ENCODE measurements around the gene PDP2. TPM values are rescaled to one million over a fixed set of nuclear protein-coding genes. Genes with fewer than 3 reads are reported as not detected.

Gene PDP2
- total RNA-seq, 2 experiments from 2014 or later = 13.8 to 29.2 TPM

DNA sequence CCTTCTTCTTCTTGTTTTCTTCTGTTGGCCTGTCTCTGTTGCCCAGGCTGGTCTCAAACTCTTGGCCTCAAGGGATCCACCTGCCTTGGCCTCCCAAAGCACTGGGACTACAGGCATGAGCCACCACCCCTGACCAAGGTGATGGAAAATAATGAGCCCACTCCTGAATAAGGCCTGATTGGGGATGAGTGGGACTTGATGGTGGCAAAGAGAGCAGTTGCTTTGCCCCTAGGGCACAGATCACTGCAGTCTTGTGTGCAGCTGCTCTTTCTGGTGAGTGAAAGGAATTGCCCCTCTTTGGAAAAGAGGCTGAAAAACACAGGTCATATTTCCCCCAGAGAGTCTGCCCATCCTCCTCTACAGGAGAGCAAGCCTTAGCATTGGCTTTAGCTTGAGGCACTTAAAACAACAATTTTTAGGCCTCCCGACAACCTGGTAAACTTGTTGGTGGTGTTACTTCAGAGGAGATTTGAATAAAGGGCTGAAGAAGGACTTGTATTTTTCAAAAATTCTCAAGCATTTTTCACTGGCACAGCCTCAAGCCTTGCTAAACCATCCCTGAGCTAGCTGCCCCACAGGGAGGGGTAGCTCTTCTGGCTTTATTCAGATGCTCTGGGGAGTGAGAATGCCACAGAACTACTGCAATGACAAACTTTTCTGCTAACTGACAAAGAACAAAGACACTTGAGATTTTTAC lies 6.1 kb upstream of the PDP2 start:
- POLR2A ChIA-PET = interaction anchor here (0.5 to 1.1 kb wide), 3 partner anchors 53 to 180 kb away, joined by 3 to 4 read pairs (median 3); no protein-coding TSS in a partner anchor
- TF ChIP-seq CTCF (conservative IDR thresholded peaks at IDR 0.05; ENCODE audit: low read length) = no peak
- no peak for TF ChIP-seq EZH2phosphoT487 (IDR thresholded peaks at IDR 0.05; ENCODE audit: borderline replicate concordance, low read depth, low read length)
- Histone ChIP-seq H3K27ac (ENCODE audit: low read depth, low read length, poor library complexity, severe bottlenecking) (peak overlapping the region; percentile 58), H4K20me1 (ENCODE audit: insufficient read depth, low read length) (no peaks in the 10 kb centered on the region), H3K4me3 (ENCODE audit: low read depth, low read length, poor library complexity, severe bottlenecking) (no peak overlapping the region), H3K79me2 (ENCODE audit: insufficient read depth, low read depth, low read length) (no peaks in the 10 kb centered on the region), H3K4me2 (ENCODE audit: low read length) (no peak overlapping the region), H3K9me2 (ENCODE audit: insufficient read depth, low read length) (no peaks in the 10 kb centered on the region), H3K9me3 (ENCODE audit: low read length) (peaks cover 6% of the 10 kb centered on the region; the same call in 1 of the 2 replicates), H3K36me3 (ENCODE audit: insufficient read depth, low read length) (no peaks in the 10 kb centered on the region), H3K4me1 (ENCODE audit: insufficient read depth, low read length, poor library complexity, severe bottlenecking) (peaks cover 44% of the 10 kb centered on the region), H2AFZ (ENCODE audit: low read length) (peak overlapping the region; percentile 59; the same call in 1 of the 2 replicates)
- DNase-seq (ENCODE audit: low spot score) = peak; percentile 15
- no TSS peak for BruUV-seq (replicated peaks)
- CTCF ChIA-PET (ENCODE audit: unreplicated experiment) = interaction anchor here (0.6 kb wide), 3 partner anchors 122 to 212 kb away, joined by 3 to 5 read pairs (median 4); no protein-coding TSS in a partner anchor
- intact Hi-C loops (cut with micrococcal nuclease; ENCODE audit: unreplicated experiment) = no loop called here

- ChIA-PET POLR2A (interaction anchor here (0.6 kb wide), 1 partner anchor 28 kb away, joined by 6 read pairs; no protein-coding TSS in a partner anchor), CTCF (ENCODE audit: unreplicated experiment) (no interaction called here)
- H4K20me1 ChIP-seq (ENCODE audit: insufficient read depth, low read length) = no peaks in the 10 kb centered on the region
- H3K9me2 ChIP-seq (ENCODE audit: insufficient read depth, low read length) = no peaks in the 10 kb centered on the region
- no peak for TF ChIP-seq EZH2phosphoT487 (IDR thresholded peaks at IDR 0.05; ENCODE audit: borderline replicate concordance, low read depth, low read length)
- TF ChIP-seq CTCF (conservative IDR thresholded peaks at IDR 0.05; ENCODE audit: low read length) = no peak
- peak overlapping the region; percentile 15 for H3K4me3 ChIP-seq (ENCODE audit: low read depth, low read length, poor library complexity, severe bottlenecking)
- H3K79me2 ChIP-seq (ENCODE audit: insufficient read depth, low read depth, low read length) = peaks cover 9% of the 10 kb centered on the region; the same call in 1 of the 2 replicates
- peaks cover 55% of the 10 kb centered on the region for H3K4me1 ChIP-seq (ENCODE audit: insufficient read depth, low read length, poor library complexity, severe bottlenecking)
- no peaks in the 10 kb centered on the region for H3K36me3 ChIP-seq (ENCODE audit: insufficient read depth, low read length)
- peak overlapping the region; percentile 64 for H3K27ac ChIP-seq (ENCODE audit: low read depth, low read length, poor library complexity, severe bottlenecking)
- DNase-seq (ENCODE audit: low spot score) = peak; percentile 73
- peak overlapping the region; percentile 57 for H3K4me2 ChIP-seq (ENCODE audit: low read length)
- no TSS peak for BruUV-seq (replicated peaks)
- peak overlapping the region; percentile 68 for H2AFZ ChIP-seq (ENCODE audit: low read length)
- H3K9me3 ChIP-seq (ENCODE audit: low read length) = peaks cover 6% of the 10 kb centered on the region; the same call in 1 of the 2 replicates
- intact Hi-C loops (cut with micrococcal nuclease; ENCODE audit: unreplicated experiment) = no loop called here
Measured at GRCh38 chr16:66878067-66878466, 2.2 kb upstream of the PDP2 start.

Measured in OCI-LY7 (cell line).